Activated CD8-positive, alpha-beta memory T cell treated with anti-CD3 and anti-CD28 coated beads for 24 hours (primary cell): ENCODE results near the gene NWD2.
"Not testable (repeated sequence)": the region's sequence is repeated elsewhere in the genome, so short reads cannot be mapped to it uniquely, and the experiment has no call there.

Experiments
- DNase-seq: peaks from one replicate; pipeline ENCODE4 v3.0.0-alpha.2; 2020

NWD2 gene

GRCh38 chr4:37473807-37474206 lies 229.3 kb downstream of the NWD2 start:
- no peak for DNase-seq

- DNase-seq: no peak
Observed at GRCh38 chr4:37475087-37475486, 230.5 kb downstream of the NWD2 start.

GRCh38 chr4:37475776-37476175 lies 231.2 kb downstream of the NWD2 start:
- no peak for DNase-seq

GRCh38 chr4:37476256-37476655 lies 231.7 kb downstream of the NWD2 start:
- DNase-seq: no peak

GRCh38 chr4:37476691-37477090 lies 232.1 kb downstream of the NWD2 start:
- DNase-seq: no peak

- DNase-seq: no peak
Observed at GRCh38 chr4:37477126-37477525, 232.6 kb downstream of the NWD2 start.

- no peak for DNase-seq
Observed at GRCh38 chr4:37478151-37478550, 233.6 kb downstream of the NWD2 start.

GRCh38 chr4:37480509-37480908 lies 236.0 kb downstream of the NWD2 start:
- DNase-seq: no peak

- DNase-seq: no peak
Observed at GRCh38 chr4:37481547-37482122, 237.1 kb downstream of the NWD2 start.

- no peak for DNase-seq
Observed at GRCh38 chr4:37482236-37482913, 237.8 kb downstream of the NWD2 start.

GRCh38 chr4:37483610-37484009 lies 239.1 kb downstream of the NWD2 start:
- no peak for DNase-seq

GRCh38 chr4:37486166-37486565 lies 241.6 kb downstream of the NWD2 start:
- DNase-seq: no peak

GRCh38 chr4:37487668-37488067 lies 243.1 kb downstream of the NWD2 start:
- no peak for DNase-seq

- DNase-seq: no peak
Observed at GRCh38 chr4:37489697-37490096, 245.2 kb downstream of the NWD2 start.

GRCh38 chr4:37490391-37491347 lies 246.1 kb downstream of the NWD2 start:
- no peak for DNase-seq

- DNase-seq: not testable (repeated sequence)
Observed at GRCh38 chr4:37495353-37495752, 250.8 kb downstream of the NWD2 start.
